Lung (tissue), 12 donors: Measurements from ENCODE around the gene SIL1. TPM values are rescaled to one million over a fixed set of nuclear protein-coding genes. Genes with fewer than 3 reads are reported as not detected.
A peak's percentile ranks its signal among the peaks of the same experiment; 100 is the strongest.

Experiments
- ATAC-seq: fragments of 200-7000 bp; cut with Tn5 transposase; one replicate; pipeline ENCODE4 v1.9.1; 2020; ENCODE audit warnings: moderate number of reproducible peaks; ENCODE audit not compliant: insufficient read depth, low FRiP score
- DNase-seq, 3 donors: peaks; one replicate each; pipeline ENCODE4 v3.0.0-alpha.2; 2013 to 2017
- H3K27ac ChIP-seq, 2 donors: one replicate each; pipeline ENCODE4 v1.5.1; 2013; ENCODE audit warnings: mild to moderate bottlenecking in 2 of 2, moderate library complexity in 2 of 2, control low read depth in 1 of 2, inconsistent platforms in 1 of 2, low read depth in 1 of 2, low read length in 1 of 2
- H3K27me3 ChIP-seq, 3 donors: one replicate each; pipeline ENCODE4 v1.5.1; 2013; ENCODE audit warnings: low read length in 2 of 3; ENCODE audit not compliant: control insufficient read depth in 3 of 3, insufficient read depth in 3 of 3
- H3K36me3 ChIP-seq, 4 donors: one replicate each; pipeline ENCODE4 v1.5.1; 2013; ENCODE audit warnings: low read length in 4 of 4, mild to moderate bottlenecking in 1 of 4, moderate library complexity in 1 of 4; ENCODE audit not compliant: control insufficient read depth in 4 of 4, insufficient read depth in 4 of 4
- H3K4me1 ChIP-seq, 5 donors: one replicate each; pipeline ENCODE4 v1.5.1; 2013; ENCODE audit warnings: low read length in 5 of 5, mild to moderate bottlenecking in 2 of 5, moderate library complexity in 1 of 5; ENCODE audit not compliant: control insufficient read depth in 5 of 5, insufficient read depth in 5 of 5
- H3K4me3 ChIP-seq: one replicate; pipeline ENCODE4 v1.5.1; 2013; ENCODE audit warnings: mild to moderate bottlenecking, control low read depth, moderate library complexity
- H3K9ac ChIP-seq, 2 donors: one replicate each; pipeline ENCODE4 v1.5.1; 2013; ENCODE audit warnings: low read length in 2 of 2, control low read depth in 1 of 2; ENCODE audit not compliant: insufficient read depth in 1 of 2
- H3K9me3 ChIP-seq, 4 donors: one replicate each; pipeline ENCODE4 v1.5.1; 2013; ENCODE audit warnings: low read length in 3 of 4, mild to moderate bottlenecking in 1 of 4, moderate library complexity in 1 of 4; ENCODE audit not compliant: control insufficient read depth in 4 of 4, insufficient read depth in 3 of 4
- CTCF ChIP-seq: IDR thresholded peaks from 2 replicates; pipeline ENCODE4 v1.5.1; 2012; ENCODE audit warnings: mild to moderate bottlenecking; ENCODE audit errors: control extremely low read depth, extremely low read depth
- WGBS, 2 donors: extraction: QIAGEN DNeasy Blood & Tissue Kit; methylation state at CpG; one replicate each; pipeline ENCODE4 v1.1.7; 2013; 5-methylcytosine and 5-hydroxymethylcytosine counted together
- polyA plus RNA-seq, 2 donors: library from polyadenylated mRNA; stranded (reverse); fragments of 200-250 nt; gene quantifications; one replicate each; pipeline ENCODE4 v1.2.1, GENCODE V29; 2013
- total RNA-seq, 2 donors: library from RNA; depleted of rRNA in 1 of 2; stranded (reverse); fragments of >200 nt in 1 of 2; gene quantifications; one replicate each; pipeline ENCODE4 v1.2.1, GENCODE V29; 2014 to 2021
- donor health status: control.
- donor health status: control.
- donor health status: Bipolar disorder and iron deficiency.
- donor health status: healthy.
- donor health status: DM: yes; HTN: yes; CAD: no.

SIL1 gene
- total and polyA plus RNA-seq, 4 donors = 38.5 to 109 (median 78.4) TPM

GRCh38 chr5:138930371-138931097 is 267.6 kb downstream of the SIL1 start:
- Histone ChIP-seq H3K4me3 (no peak overlapping the region), H3K9me3 (no peaks in the 10 kb centered on the region), H3K4me1 (peaks cover 0 to 10% (median 4%) of the 10 kb centered on the region in 5 donors), H3K36me3 (peaks cover 31 to 70% (median 67%) of the 10 kb centered on the region in 4 donors), H3K27me3 (no peaks in the 10 kb centered on the region), H3K9ac (no peak overlapping the region), H3K27ac (no peak overlapping the region)
- DNase-seq (no peak), ATAC-seq (no peak)
- WGBS, 2 donors = 80 to 84% methylated on average over 10 of the region's 10 CpGs
- TF ChIP-seq CTCF = no peak

GRCh38 chr5:138929571-138929955 is 268.6 kb downstream of the SIL1 start:
- no peak for TF ChIP-seq CTCF
- Histone ChIP-seq H3K27ac (peak overlapping the region in 1 of 2 donors; percentile 70), H3K27me3 (no peaks in the 10 kb centered on the region), H3K9ac (no peak overlapping the region), H3K9me3 (no peaks in the 10 kb centered on the region), H3K4me1 (peaks cover 0 to 10% (median 4%) of the 10 kb centered on the region in 5 donors), H3K4me3 (no peak overlapping the region), H3K36me3 (peaks cover 37 to 72% (median 68%) of the 10 kb centered on the region in 4 donors)
- no peak for DNase-seq
- WGBS, 2 donors = 94 to 95% methylated on average over 4 of the region's 4 CpGs
- ATAC-seq = no peak

GRCh38 chr5:138927979-138928378 is 270.2 kb downstream of the SIL1 start:
- Histone ChIP-seq H3K4me1 (peaks cover 0 to 10% (median 4%) of the 10 kb centered on the region in 5 donors), H3K27me3 (no peaks in the 10 kb centered on the region), H3K9me3 (no peaks in the 10 kb centered on the region), H3K27ac (peak overlapping the region in 1 of 2 donors; percentile 70), H3K9ac (no peak overlapping the region), H3K4me3 (no peak overlapping the region), H3K36me3 (peaks cover 32 to 64% (median 57%) of the 10 kb centered on the region in 4 donors)
- 62 to 84% methylated on average over 7 of the region's 7 CpGs for WGBS, 2 donors
- TF ChIP-seq CTCF = no peak
- ATAC-seq (no peak), DNase-seq (peak; percentile 61 to 69 (median 63))
